ENCODE data around the gene FARP2. TPM values are rescaled to one million over a fixed set of nuclear protein-coding genes. Genes with fewer than 3 reads are reported as not detected.

Gene FARP2
- total RNA-seq, 1 experiment from 2014 or later, result 29.9 TPM

- H3K4me2 ChIP-seq (ENCODE audit: low read length), result no peak overlapping the region
- H3F3A ChIP-seq (ENCODE audit: low read length, unreplicated experiment), result no peaks in the 10 kb centered on the region
- no peak overlapping the region for H3K4me3 ChIP-seq (ENCODE audit: low read length)
- no peak overlapping the region for H2AFZ ChIP-seq (ENCODE audit: low read length)
- CTCF ChIA-PET, result no interaction called here
- no peaks in the 10 kb centered on the region for H3K27me3 ChIP-seq (ENCODE audit: low read length)
- no peaks in the 10 kb centered on the region for H3K9me2 ChIP-seq (replicated peaks; ENCODE audit: low read length)
- no peak for ATAC-seq
- H4K20me1 ChIP-seq (ENCODE audit: low read length), result no peaks in the 10 kb centered on the region
- no peak overlapping the region for H3K27ac ChIP-seq (ENCODE audit: low read length)
- intact Hi-C loops (cut with micrococcal nuclease), result no loop called here
- H3K79me2 ChIP-seq (ENCODE audit: low read length), result no peaks in the 10 kb centered on the region
- BruUV-seq (replicated peaks), result no TSS peak
- no peaks in the 10 kb centered on the region for H3K9me3 ChIP-seq (ENCODE audit: low read length)
- no peaks in the 10 kb centered on the region for H3K36me3 ChIP-seq (ENCODE audit: low read depth, low read length)
- H3K9ac ChIP-seq (ENCODE audit: low read length), result no peak overlapping the region
- no peaks in the 10 kb centered on the region for H3K4me1 ChIP-seq (ENCODE audit: insufficient read depth, low read length)
- no peak for DNase-seq
- TF ChIP-seq EZH2 (IDR thresholded peaks at IDR 0.05; ENCODE audit: low read length, unreplicated experiment) (no peak), CTCF (conservative IDR thresholded peaks at IDR 0.05; ENCODE audit: low read depth, low read length) (no peak)
- POLR2A ChIA-PET (ENCODE audit: unreplicated experiment), result no interaction called here
These were observed 103.4 kb downstream of the FARP2 start for GRCh38 chr2:241459520-241459919.

GRCh38 chr2:241460631-241461030, 104.5 kb downstream of the FARP2 start:
- ATAC-seq, result no peak
- Histone ChIP-seq H3K9me2 (replicated peaks; ENCODE audit: low read length) (no peaks in the 10 kb centered on the region), H3K9ac (ENCODE audit: low read length) (no peak overlapping the region), H3K9me3 (ENCODE audit: low read length) (no peaks in the 10 kb centered on the region), H3K79me2 (ENCODE audit: low read length) (no peaks in the 10 kb centered on the region), H3F3A (ENCODE audit: low read length, unreplicated experiment) (no peaks in the 10 kb centered on the region), H3K36me3 (ENCODE audit: low read depth, low read length) (no peaks in the 10 kb centered on the region), H4K20me1 (ENCODE audit: low read length) (no peaks in the 10 kb centered on the region), H3K4me2 (ENCODE audit: low read length) (no peak overlapping the region), H3K27me3 (ENCODE audit: low read length) (no peaks in the 10 kb centered on the region), H3K4me3 (ENCODE audit: low read length) (no peak overlapping the region), H2AFZ (ENCODE audit: low read length) (no peak overlapping the region), H3K27ac (ENCODE audit: low read length) (no peak overlapping the region), H3K4me1 (ENCODE audit: insufficient read depth, low read length) (no peaks in the 10 kb centered on the region)
- intact Hi-C loops (cut with micrococcal nuclease), result no loop called here
- no peak for DNase-seq
- ChIA-PET POLR2A (ENCODE audit: unreplicated experiment) (no interaction called here), CTCF (no interaction called here)
- no TSS peak for BruUV-seq (replicated peaks)
- TF ChIP-seq CTCF (conservative IDR thresholded peaks at IDR 0.05; ENCODE audit: low read depth, low read length) (no peak), EZH2 (IDR thresholded peaks at IDR 0.05; ENCODE audit: low read length, unreplicated experiment) (no peak), EZH2phosphoT487 (IDR thresholded peaks at IDR 0.05; ENCODE audit: borderline replicate concordance, low read length) (no peak)

GRCh38 chr2:241461693-241462677, 105.9 kb downstream of the FARP2 start:
- Histone ChIP-seq H3K9me2 (replicated peaks; ENCODE audit: low read length) (no peaks in the 10 kb centered on the region), H3K4me2 (ENCODE audit: low read length) (no peak overlapping the region), H2AFZ (ENCODE audit: low read length) (no peak overlapping the region), H3K36me3 (ENCODE audit: low read depth, low read length) (no peaks in the 10 kb centered on the region), H3K9me3 (ENCODE audit: low read length) (no peaks in the 10 kb centered on the region), H3K4me3 (ENCODE audit: low read length) (no peak overlapping the region), H3F3A (ENCODE audit: low read length, unreplicated experiment) (no peaks in the 10 kb centered on the region), H4K20me1 (ENCODE audit: low read length) (no peaks in the 10 kb centered on the region), H3K79me2 (ENCODE audit: low read length) (no peaks in the 10 kb centered on the region), H3K9ac (ENCODE audit: low read length) (no peak overlapping the region), H3K4me1 (ENCODE audit: insufficient read depth, low read length) (no peaks in the 10 kb centered on the region), H3K27ac (ENCODE audit: low read length) (no peak overlapping the region), H3K27me3 (ENCODE audit: low read length) (no peaks in the 10 kb centered on the region)
- ATAC-seq (peak; percentile 57), DNase-seq (no peak)
- ChIA-PET POLR2A (ENCODE audit: unreplicated experiment) (no interaction called here), CTCF (no interaction called here)
- intact Hi-C loops (cut with micrococcal nuclease), result no loop called here
- BruUV-seq (replicated peaks), result no TSS peak
- no peak for TF ChIP-seq EZH2phosphoT487 (IDR thresholded peaks at IDR 0.05; ENCODE audit: borderline replicate concordance, low read length)
- TF ChIP-seq EZH2 (IDR thresholded peaks at IDR 0.05; ENCODE audit: low read length, unreplicated experiment), result no peak
- TF ChIP-seq CTCF (conservative IDR thresholded peaks at IDR 0.05; ENCODE audit: low read depth, low read length), result no peak

Data from PC-3 (cell line).